Renal cortex interstitium (tissue), 11 donors: ENCODE data around the gene CNGB1. TPM values are rescaled to one million over a fixed set of nuclear protein-coding genes. Genes with fewer than 3 reads are reported as not detected.
A peak's percentile ranks its signal among the peaks of the same experiment; 100 is the strongest.
"Not testable (repeated sequence)": the region's sequence is repeated elsewhere in the genome, so short reads cannot be mapped to it uniquely, and the experiment has no call there.

Source experiments
- DNase-seq, 11 donors: peaks; one replicate each; pipeline ENCODE4 v3.0.0-alpha.2; 2013; ENCODE audit warnings: low read depth in 9 of 11, low spot score in 4 of 11; ENCODE audit errors: extremely low read depth in 1 of 11
- polyA plus RNA-seq, 3 donors: library from polyadenylated mRNA; unstranded; fragments of 120-200 nt; gene quantifications; one replicate each; pipeline ENCODE4 v1.2.1, GENCODE V29; 2013; ENCODE audit not compliant: insufficient read length in 3 of 3

Gene CNGB1
- polyA plus RNA-seq, 3 donors, result 0.11 TPM; not detected in 2

DNA sequence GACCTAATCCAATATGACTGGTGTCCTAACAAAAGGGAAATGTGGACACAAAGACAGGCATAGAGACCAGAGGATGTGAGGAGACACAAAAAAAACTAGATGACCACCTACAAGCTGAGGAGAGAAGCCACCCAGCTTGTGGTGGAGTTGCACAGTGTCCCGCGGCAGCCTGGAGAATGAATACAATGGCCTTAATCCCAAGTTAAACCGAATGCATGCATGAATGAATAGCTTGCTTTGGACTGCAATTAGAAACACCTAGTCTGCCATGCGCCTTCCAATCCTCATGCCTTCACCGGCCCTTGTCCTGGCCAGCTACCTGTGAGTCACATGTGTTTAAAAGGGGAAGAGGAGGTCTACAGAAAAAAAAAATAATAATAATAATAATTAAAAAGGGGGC, 72.0 kb downstream of the CNGB1 start:
- DNase-seq, result no peak

DNA sequence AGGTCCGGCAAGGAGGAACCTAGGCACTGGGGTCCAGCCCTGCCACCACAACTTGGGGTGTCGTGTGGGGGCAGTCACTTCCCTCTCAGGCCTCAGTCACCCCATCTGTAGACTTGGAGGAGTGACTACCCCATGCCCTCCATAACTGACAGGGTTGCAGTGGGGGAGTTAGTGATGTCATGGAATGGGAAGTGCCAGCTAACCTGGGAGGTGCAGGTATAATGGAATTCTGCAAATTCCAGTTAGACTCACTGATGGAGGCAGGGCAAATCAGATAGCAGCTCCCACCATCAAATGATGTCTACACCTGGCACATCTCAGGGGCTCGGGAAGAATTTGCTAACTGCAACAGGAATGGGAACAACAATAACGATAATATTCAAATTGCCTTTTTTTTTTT, 72.9 kb downstream of the CNGB1 start:
- DNase-seq, result no peak

DNA sequence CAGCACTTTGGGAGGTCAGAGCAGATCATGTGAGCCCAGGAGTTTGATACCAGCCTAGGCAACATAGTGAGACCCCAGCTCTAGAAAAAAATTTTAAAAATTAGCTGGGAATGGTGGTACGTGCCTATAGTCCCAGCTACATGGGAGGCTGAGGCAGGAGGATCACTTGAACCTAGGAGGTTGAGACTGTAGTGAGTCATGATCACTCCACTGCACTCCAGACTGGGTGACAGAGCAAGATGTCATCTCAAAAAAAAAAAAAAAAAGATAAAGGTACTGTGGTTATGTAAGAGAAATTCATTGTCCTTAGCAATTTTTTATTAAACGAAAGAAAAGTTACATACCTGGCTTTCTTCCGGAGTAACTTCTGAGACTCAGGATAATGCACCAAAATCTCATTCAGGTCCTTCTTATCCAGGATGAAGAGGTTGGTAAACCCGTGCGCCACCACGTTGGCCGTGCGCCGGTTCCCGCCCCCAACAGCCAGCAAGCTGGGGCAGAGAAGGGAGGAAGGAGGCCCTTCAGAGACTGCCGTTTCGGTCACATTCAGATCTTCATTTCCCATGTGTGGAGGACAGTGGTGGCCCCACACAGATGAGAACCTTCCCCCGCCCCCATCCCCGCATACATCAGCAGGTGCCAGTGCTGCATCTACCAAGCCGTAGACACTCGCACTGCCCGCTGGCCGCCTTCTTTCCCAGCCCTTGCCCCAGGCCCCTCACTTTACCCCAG, 73.7 kb downstream of the CNGB1 start:
- DNase-seq, result no peak

DNA sequence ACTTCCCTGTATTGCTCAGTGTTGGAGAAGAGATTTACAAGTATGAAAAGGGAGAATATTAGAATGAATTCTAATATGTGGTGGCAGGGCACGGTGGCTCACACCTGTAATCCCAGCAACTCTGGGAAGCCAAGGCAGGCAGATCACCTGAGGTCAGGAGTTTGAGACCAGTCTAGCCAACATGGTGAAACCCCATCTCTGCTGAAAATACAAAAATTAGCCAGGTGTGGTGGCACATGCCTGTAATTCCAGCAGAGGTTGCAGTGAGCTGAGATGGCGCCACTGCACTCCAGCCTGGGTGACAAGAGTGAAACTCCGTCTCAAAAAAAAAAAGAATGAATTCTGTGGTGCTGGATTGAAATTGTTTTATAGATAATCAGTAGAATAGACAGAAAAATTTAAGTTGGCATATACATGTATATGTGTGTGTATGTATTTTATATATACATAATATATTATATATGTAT, 75.8 kb downstream of the CNGB1 start:
- DNase-seq, result not testable (repeated sequence)

DNA sequence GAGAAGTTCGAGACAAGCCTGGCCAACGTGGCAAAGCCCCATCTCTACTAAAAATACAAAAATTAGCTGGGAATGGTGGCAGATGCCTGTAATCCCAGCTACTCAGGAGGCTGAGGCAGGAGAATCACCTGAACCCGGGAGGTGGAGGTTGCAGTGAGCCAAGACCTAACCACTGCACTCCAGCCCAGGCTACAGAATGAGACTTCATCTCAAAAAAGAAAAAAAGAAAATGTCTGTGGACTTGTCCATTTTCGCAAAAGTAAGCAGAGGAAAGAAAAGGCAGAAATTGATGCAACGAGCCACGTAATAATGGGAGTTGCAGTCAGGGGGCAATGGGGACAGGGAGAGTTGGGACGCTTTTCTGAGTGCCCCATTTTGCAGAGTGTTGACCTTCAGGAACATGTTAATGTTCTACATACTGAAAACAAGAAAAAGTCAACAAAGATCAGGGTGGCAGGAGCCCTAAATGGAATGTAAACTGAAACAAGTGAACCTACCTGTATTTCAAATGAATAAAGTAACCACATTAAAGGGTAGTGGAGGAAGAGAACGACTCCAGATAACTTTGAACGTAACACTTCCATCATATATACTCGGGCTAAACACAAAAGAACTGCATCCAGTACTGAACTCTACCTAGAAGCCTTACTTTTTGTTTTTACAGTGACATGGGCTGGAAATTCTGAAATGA, 76.4 kb downstream of the CNGB1 start:
- no peak for DNase-seq

DNA sequence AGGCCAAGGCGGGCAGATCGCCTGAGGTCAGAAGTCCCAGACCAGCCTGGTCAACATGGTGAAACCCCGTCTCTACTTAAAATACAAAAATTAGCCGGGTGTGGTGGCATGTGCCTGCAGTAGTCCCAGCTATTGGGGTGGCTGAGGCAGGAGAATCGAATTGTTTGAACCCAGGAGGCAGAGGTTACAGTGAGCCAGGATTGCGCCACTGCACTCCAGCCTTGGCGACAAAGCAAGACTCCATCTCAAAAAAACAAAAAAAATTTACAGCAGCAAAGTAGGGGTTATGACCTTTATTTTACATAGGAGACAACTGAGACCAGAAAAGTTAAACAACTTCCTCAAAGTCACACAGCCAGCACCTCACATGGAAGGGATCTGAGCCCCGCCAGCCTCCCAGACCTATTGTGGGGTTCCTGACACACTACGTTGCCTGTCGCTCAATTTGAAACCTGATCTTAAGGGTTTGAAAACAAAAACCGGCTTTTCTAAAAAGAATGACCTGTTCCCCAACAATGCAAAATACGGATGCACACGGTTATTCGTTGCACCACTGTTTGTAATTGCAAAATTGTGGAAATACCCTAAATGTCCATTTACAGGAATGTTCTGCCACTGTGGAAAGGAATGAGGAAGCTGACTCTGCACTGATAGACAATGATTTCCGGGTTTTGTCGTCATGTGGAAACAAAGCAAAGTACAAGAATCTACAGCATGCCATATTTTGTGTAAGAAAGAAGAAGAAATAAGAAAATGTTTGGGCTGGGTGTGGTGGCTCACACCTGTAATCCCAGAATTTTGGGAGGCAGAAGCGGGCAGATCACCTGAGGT, 77.2 kb downstream of the CNGB1 start:
- no peak for DNase-seq

DNA sequence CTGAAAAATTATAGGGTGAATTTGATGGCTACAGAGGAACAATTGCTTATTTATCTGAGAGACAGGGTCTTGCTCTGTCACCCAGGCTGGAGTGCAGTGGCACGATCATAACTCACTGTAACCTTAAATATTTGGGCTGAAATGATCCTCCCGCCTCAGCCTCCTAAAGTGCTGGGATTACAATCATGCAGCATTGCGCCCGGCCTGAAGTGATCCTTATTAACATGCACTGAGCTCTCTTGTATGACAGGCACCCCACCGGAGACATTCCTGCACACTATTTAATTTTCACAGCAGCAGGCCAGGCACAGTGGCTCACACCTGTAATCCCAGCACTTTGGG, 77.7 kb downstream of the CNGB1 start:
- no peak for DNase-seq

DNA sequence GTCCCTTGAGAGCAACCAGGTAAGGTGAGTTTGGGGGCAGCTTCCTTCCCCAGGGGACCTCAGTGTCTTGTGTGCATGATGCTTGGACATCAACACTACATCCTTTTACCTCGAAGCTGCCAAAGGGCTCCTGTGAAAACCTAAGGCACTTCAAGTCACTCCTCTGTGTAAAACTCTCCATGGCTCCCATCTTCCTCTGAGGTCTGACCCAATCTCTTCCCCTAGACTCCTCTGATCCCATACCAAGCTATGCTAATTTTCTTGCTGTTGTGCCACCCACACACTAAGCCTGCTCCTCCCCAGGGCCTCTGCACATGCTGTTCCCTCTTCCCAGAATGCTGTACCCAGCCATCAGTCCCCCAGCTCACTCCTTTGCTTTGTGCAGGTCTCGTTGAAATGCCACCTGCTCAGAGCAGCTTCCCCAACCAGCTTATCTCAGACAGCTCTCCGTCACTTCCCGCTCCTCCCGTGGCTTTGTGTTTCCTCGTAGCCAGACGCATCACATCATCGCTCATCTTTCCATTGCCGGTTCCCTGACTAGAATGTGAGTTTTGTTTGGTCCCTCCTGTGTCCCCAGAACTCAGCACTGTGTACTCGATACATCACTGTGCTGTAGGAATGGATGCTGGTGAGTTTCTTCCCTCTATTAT, 78.4 kb downstream of the CNGB1 start:
- no peak for DNase-seq

DNA sequence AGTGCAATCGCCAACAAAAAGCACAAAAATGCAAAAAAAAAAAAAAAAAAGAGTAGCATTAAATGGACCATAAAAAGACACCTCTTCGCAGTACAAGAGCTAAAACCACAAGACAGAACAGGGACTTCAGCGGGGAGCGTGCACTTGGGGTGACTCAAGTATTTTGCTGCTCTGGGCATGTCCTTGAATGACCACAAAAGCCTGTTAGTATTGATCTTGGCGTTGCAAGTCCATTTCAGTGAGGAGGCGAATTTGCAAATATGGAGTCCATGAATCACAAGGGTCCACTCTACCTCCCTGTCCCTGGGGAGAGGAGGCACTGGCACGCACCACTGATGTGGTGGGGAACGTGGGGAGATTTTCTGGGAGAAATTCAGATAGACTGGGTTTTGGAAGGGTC, 78.9 kb downstream of the CNGB1 start:
- no peak for DNase-seq

DNA sequence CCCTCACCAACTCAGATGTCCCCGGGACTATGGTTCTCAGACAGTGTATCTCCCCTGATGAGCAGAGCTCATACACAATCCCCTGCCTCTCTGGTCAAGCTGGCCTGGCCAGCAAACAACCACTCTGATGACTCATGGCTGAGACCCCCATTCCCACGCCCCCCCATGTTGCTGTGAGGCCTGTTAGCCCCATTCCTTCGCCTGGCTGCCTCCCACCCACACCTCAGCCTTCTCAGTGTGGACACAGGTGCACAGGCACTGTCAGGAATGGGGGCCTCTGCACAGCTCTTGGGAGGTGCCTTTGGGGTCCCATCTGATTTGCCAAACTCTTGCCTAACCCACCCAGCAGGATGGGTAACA, 80.2 kb downstream of the CNGB1 start:
- no peak for DNase-seq

DNA sequence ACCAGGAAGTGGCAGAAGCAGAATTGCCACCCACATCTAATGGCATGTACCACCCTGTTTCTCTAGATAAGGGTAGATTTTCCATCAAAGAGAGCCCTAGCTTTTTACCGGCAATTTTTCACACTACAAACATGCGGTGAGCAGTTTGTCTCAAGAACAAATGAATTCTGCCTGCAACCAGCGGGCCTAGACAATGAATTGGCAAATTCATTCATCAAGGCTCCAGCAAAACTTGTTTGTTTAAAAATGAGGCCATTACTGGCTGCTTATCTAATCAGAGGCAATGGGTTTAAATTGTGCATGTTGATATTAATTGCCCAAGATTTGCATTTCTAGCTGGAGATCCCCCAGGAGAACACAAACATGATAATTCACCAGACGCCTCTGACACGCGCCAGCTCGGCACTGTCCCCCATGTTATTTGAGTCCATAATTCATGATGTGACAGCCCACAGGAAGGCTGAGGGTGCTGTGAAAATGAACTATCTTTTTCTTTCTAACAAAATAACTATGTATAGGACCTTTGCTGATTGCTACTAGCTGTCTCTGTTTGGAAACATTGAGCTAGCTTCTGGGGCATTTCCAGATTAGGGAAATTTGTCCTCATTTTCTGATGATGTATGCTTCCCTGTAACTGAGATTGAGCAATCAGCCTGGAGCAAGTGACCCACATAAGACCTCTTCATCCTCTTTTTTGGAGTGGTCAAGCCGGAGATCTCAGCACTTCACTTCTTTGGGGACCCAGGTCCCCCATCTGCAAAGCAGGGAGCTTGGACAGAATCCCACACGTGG, 80.8 kb downstream of the CNGB1 start:
- no peak for DNase-seq

DNA sequence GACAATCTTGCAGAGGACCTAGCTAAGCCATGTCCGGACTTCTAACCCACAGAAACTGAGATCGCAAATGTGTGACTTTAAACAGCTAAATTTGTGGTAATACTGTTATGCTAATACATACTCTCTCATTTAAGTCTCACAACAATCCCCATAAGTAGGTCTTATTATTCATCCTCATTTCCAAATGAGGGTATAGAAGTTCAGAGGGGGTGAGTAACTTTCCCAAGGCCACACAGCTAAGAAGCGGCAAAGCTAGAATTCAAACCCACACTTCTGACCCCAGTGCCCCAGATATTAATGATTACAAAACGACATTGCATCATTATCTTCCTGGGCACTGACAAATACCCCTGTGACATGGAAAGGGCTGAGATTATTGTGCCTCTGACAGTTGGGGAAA, 81.4 kb downstream of the CNGB1 start:
- no peak for DNase-seq

DNA sequence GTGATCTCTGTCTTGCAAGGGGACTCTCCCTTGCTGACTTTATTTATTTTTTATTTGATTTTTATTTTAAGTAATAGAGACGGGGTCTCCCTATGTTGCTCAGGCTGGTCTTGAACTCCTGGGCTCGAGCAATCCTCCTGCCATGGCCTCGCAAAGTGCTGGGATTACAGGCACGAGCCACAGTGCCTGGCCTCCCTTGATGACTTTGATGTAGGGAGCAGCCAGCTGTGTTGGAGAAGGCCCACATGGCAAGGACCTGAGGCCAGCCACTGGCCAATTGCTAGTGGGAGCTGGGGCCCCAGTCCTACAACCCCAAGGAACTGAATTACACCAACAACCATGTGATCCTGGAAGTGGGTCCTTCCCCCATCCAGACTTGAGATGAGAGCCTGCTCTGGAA, 81.8 kb downstream of the CNGB1 start:
- no peak for DNase-seq

DNA sequence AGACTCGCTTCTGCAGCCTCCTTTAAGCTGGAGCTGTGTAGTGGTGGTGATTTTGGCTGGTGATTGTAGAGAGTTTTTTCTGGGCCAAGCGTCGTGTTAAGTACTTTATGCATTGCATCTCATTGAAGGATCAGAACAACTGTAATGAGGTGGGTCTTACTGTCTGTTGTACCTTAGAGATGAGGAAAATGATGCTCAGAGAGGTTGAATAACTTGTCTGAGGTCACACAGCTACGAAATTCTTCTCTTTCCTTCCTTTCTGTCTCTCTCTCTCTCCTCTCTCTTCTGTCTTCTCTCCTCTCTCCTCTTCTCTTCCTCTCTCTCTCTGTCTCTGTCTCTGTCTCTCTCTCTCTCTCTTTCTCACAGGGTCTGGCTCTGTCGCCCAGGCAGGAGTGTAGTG, 82.8 kb downstream of the CNGB1 start:
- DNase-seq, result no peak

DNA sequence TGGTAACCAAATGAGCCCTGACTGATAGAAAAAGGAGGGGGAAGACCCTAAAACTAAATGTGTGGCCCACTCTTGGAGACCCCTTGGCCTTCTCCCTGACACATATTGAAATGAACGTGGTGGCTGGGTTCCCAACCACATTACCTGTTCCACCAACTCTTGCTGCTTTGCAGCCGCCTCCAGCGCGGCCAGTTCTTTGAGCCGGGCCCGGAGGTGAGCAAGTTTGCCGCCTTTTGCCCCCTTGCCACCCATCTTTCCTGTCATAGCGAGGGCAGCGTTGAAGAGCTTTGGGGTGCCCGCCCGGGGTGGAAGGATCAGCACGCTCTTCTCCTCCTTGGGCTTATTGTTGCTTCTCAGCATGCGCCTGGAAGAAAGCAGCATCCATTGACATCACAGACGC, 83.2 kb downstream of the CNGB1 start:
- no peak for DNase-seq

DNA sequence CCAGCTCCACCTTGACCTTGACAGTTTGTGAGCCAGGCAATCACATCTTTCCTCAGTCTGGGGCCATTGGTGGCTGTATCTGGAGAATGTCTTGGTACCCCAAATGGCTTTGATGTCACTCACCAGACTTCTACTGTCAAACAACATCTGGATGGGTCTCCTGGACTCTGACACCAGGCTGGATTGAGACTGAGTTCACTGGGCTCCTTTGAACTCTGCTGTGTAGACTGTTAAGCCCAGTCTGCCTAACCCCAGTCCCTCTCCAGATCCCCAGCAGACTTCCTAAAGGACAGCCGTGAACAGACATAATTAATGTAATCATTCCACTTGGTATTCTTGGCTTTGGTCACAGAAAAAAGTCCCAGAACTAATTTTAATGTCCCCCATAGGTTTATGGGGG, 84.5 kb downstream of the CNGB1 start:
- no peak for DNase-seq

DNA sequence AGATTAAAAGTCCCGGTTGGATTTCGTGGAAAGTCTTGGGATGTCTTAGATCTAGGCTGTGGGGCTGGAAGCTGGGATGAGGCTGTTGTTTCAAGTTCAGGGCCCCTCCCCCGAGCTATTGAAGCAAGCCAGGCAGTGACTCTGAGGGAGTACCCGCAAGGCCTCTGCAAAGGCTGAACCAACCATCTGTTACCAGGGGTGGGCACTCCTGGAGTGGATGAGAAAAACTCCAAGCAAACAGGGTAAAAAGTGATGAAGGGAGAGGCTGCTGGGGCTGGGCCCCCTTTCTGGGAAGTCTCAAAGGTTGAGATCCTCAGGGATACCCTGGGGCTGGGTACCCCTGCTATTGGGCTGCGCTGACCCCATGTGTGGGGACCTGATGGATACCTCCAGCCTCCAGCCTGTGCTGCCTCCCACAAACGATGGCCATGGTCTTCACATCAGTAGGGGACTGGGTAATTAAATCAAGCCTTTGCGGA, 86.2 kb downstream of the CNGB1 start:
- peak in 2 of 11 donors; percentile 38 to 44 for DNase-seq

DNA sequence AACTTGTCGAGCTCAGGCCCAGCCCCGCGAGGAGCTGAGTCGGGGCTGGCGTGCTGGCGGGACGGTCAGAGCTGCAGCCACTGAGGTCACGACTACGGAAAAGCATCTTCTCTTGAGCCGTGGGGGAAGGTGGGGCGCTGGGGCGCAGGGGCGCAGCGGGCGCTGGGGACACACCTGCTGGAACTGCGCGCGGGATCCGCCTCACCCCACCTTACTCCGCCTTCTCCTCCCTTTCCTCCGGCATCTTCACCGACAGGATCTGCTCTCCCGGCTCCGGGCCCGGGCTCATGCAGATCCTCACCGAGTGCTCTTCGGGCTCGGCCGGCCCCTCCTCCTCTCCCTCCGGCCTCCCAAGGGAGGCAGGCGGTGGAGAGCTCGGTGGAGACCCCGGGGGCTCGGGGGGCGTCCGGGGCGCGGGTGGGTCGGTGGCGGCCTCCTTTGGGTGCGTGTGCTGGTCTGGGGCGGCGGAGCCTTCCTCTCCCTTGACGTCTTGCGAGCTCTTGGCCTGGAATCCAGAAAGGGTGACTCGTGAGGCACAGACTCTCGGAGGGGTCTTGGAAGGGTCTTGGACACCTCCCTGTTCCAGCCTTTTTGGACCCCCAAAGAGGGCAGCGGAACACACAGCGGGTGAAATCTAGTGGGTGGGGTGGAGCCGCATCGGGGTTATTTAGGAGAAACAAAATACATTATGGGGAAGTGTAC, 86.8 kb downstream of the CNGB1 start:
- no peak for DNase-seq
